ENCODE data around the gene MAD1L1.

DNA sequence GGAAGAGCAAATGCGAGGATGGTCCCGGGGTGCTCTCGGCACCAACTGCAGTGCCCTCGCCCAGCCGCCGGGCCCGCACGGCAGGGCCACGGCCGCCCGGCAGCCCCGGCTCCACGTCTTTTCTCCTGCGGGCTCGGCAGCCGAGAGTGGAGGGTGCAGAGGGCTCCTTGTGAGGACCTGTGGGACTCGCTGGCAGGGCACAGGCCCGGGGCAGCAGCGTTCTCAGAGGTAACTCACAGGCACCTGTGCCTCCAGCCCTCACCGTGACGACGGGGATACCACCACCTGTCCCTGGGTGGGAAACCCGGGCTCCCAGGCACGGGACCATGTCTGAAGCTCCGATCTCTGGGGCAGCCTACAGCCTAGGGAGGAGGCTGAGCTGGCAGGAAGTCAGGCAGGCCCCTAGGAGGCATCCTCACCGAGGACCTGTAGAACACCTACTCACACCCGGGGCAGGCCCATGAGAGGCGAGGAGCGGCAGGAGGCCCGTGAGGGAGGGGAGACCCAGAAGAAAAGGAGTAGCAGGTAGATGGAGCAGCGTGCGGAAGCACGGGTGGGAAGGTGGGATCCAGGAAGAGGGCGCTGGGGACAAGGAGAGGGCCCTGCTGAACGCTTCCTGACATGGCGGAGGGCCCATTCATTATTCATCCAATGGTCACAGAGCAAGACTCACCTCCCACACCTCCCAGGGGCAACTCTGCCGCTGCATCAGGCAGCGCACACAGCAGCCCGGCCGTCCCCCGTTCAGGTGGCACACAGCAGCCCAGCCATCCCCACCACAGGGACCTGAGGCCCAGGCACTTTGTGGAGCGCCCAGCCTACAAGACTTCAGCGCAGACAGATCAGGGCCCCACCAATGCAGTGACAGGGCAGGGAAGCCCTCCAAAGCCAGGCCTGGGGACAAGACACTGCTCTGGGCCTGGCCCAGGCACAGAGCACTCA lies 244.9 kb downstream of the MAD1L1 start:
- TF ChIP-seq, protein P1, sequence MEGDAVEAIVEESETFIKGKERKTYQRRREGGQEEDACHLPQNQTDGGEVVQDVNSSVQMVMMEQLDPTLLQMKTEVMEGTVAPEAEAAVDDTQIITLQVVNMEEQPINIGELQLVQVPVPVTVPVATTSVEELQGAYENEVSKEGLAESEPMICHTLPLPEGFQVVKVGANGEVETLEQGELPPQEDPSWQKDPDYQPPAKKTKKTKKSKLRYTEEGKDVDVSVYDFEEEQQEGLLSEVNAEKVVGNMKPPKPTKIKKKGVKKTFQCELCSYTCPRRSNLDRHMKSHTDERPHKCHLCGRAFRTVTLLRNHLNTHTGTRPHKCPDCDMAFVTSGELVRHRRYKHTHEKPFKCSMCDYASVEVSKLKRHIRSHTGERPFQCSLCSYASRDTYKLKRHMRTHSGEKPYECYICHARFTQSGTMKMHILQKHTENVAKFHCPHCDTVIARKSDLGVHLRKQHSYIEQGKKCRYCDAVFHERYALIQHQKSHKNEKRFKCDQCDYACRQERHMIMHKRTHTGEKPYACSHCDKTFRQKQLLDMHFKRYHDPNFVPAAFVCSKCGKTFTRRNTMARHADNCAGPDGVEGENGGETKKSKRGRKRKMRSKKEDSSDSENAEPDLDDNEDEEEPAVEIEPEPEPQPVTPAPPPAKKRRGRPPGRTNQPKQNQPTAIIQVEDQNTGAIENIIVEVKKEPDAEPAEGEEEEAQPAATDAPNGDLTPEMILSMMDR (conservative IDR thresholded peaks at IDR 0.05 in 1 of 2, IDR thresholded peaks at IDR 0.05 in 1 of 2; ENCODE audit: low read depth in 1 of 2, low read length in 2 of 2) = no peak
- TF ChIP-seq EZH2 (IDR thresholded peaks at IDR 0.05; ENCODE audit: low read length, missing control alignments) = no peak

All from fibroblast of lung (primary cell).